Measurements from ENCODE around the gene CDCA4.

CDCA4 gene

DNA sequence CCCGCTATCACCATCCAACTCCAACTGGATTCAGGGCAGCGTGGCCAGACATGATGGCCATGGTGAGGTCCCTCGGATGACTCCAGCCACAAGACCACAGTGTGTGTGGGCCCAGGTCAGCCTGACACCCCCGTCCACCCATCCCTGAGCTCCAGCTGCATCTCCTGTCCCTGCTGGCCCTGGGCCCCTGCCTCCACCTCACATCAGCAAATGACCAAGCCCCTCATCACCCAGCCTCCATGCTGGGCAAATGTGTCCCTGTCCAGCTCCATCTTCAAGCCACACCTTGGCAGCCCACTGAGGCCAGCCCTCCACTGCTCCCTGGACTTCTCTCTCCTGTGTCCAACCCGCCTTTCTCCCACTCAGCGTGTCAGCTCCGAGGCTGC is 41.2 kb upstream of the CDCA4 start:
- H3K27me3 Mint-ChIP-seq: no peaks in the 10 kb centered on the region
- H3K4me3 Mint-ChIP-seq: peak overlapping the region; percentile 97
- peaks cover 8% of the 10 kb centered on the region for H3K36me3 Mint-ChIP-seq
- DNase-seq (ENCODE audit: low spot score in 2 of 2) (no peak), ATAC-seq (ENCODE audit: low read depth) (no peak)
- peak overlapping the region; percentile 99 for H3K27ac Mint-ChIP-seq
- H3K9me3 Mint-ChIP-seq: no peaks in the 10 kb centered on the region
- H3K4me1 Mint-ChIP-seq: peaks cover 42% of the 10 kb centered on the region

DNA sequence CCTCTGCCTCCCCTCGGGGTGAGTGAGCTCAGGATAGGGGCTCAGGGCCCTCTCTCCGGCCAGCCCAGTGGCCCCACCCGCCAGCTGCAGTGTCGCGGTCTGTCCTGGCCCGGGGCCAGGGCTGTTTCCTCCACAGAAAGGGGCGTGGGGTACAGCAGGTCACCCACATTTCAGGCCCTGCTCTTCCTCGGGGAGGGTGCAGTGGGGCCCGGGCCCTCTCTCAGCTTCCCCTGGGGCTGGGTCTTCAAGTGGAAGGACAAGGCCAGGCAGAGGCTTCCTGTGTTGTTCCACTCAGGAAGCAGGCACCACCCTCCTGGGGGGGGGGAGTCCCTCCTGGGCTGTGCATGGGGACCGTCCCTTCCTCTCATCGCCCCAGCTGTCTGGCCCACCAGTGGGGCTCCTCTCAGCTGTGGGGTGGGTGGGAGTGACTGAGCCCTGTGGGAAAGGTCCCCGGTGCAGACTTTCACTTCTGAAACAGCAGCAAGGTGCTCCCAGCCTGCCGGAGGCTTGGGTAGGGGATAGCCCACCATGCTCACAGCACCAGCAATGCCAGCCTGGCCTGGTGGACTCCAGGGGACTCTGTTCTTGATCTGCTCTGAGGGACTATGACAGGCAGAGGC is 40.7 kb upstream of the CDCA4 start:
- peak overlapping the region; percentile 97 for H3K4me3 Mint-ChIP-seq
- ATAC-seq (ENCODE audit: low read depth) (peak; percentile 1), DNase-seq (ENCODE audit: low spot score in 2 of 2) (no peak)
- H3K4me1 Mint-ChIP-seq: peaks cover 38% of the 10 kb centered on the region
- H3K36me3 Mint-ChIP-seq: peaks cover 9% of the 10 kb centered on the region
- H3K27ac Mint-ChIP-seq: peak overlapping the region; percentile 99
- H3K9me3 Mint-ChIP-seq: no peaks in the 10 kb centered on the region
- H3K27me3 Mint-ChIP-seq: no peaks in the 10 kb centered on the region

DNA sequence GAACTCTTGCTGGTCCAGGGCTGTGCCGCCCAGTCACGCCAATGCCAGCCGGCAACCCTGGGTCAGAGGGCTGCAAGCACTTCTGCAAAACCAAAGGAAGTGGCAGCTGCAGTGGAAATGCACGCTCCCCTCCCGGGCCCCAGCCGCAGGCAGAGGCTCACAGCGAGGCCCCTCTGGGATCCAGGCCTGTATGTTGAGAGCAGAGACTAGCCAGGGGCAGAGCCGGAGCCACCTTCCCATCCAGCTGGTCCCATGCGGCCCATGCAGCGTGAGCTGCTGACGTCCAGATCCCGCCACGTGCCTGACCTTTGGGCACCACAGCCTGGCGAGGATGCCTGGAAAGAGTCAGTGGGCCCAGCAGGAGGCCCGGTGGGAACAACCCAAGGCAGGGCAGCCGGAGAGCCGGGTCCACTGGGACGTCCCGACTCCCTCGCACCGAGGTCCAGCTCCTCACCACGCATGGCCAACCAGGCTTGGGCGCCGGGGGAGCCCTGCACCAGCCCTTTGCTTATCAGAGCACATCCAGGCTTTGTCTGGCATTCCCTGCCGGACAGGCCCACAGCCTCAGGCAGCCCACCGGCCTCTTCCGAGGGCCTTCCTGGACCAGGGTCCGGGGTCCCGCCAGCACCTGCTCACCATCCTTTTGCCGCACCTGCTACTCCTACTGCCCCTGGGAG is 40.0 kb upstream of the CDCA4 start:
- peak; percentile 8 for ATAC-seq (ENCODE audit: low read depth)
- peak overlapping the region; percentile 99 for H3K27ac Mint-ChIP-seq
- no peaks in the 10 kb centered on the region for H3K27me3 Mint-ChIP-seq
- peaks cover 36% of the 10 kb centered on the region for H3K4me1 Mint-ChIP-seq
- peaks cover 9% of the 10 kb centered on the region for H3K36me3 Mint-ChIP-seq
- no peaks in the 10 kb centered on the region for H3K9me3 Mint-ChIP-seq
- H3K4me3 Mint-ChIP-seq: peak overlapping the region; percentile 97
- peak in 1 of 2 donors; percentile 56 for DNase-seq (ENCODE audit: low spot score in 2 of 2)

DNA sequence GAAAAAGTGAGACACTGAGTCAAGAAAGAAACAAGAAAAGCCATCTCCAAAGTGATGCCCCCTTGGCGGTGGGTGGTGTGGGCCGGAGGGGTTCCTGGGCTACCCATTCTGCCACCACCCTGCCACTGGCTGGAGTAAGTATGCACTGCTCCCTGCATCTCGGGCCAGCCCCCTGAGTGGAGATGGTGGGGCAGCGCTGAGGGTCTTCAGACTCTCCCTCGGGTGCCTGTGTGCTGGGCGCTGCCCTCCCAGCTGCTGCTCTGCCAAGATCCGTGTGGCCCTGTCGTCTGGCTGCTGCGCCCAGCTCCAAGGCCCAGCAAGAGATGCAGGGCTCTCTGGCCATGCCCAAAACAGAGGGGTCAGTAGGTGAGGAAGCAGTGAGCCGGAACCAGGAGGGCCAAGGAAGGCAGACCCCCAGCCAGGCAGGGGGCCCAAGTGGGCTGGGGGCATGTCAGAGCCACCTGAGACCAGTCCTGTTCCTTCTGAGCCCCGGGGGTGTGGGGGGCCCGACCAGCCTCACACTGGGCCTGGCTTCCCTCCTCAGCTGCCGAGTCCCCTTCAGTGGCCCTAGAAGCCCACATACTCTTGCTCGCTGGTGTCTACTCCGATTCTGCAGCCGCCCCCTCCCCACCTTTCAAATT is 39.2 kb upstream of the CDCA4 start:
- peak overlapping the region; percentile 77 for H3K27ac Mint-ChIP-seq
- H3K4me1 Mint-ChIP-seq: peaks cover 35% of the 10 kb centered on the region
- H3K27me3 Mint-ChIP-seq: no peaks in the 10 kb centered on the region
- no peak for ATAC-seq (ENCODE audit: low read depth)
- no peaks in the 10 kb centered on the region for H3K9me3 Mint-ChIP-seq
- no peak for DNase-seq (ENCODE audit: low spot score in 2 of 2)
- H3K36me3 Mint-ChIP-seq: peaks cover 13% of the 10 kb centered on the region
- peak overlapping the region; percentile 97 for H3K4me3 Mint-ChIP-seq

DNA sequence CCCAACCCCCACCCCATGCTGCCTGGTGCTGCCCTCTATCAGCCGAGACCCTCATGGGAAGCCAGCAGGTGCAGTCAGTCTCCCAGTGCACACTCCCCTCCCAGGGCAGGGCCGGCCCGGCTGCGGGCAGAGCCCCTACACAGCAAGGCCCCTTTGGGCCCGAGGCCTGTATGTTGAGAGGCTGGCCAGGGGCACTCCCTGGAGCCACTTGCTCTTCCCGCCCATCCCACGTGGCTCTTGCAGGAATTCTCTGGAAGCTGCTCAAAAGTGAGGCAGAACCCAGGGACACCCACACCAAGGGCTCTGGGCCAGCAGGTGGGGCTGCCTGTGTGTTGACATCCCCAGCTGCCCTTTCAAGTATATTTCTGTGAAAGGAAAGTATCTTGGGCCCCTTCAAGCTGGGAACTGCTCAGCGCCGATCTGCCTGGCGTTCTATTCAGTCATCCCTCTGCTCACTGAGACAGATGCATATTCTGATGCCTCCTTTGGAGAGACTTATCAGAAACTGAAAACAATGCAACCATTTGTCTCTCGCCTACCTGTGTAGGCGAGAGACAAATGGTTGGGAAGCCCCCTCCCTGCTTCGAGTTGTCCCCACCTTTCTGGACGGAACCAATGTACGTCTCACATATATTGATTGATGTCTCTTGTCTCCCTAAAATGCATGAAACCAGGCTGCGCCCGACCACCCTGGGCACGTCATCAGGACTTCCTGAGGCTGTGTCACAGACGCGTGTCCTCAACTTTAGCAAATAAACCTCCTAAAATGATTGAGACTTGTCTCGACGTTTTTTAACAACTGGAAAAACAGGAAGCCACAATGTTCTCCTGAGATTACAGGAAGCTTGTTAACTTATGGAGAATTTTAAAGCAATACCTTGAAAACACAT is 38.4 kb upstream of the CDCA4 start:
- no peaks in the 10 kb centered on the region for H3K27me3 Mint-ChIP-seq
- H3K4me3 Mint-ChIP-seq: peak overlapping the region; percentile 50
- peaks cover 13% of the 10 kb centered on the region for H3K36me3 Mint-ChIP-seq
- H3K9me3 Mint-ChIP-seq: no peaks in the 10 kb centered on the region
- H3K4me1 Mint-ChIP-seq: peaks cover 32% of the 10 kb centered on the region
- ATAC-seq (ENCODE audit: low read depth) (no peak), DNase-seq (ENCODE audit: low spot score in 2 of 2) (no peak)
- H3K27ac Mint-ChIP-seq: peak overlapping the region; percentile 77

DNA sequence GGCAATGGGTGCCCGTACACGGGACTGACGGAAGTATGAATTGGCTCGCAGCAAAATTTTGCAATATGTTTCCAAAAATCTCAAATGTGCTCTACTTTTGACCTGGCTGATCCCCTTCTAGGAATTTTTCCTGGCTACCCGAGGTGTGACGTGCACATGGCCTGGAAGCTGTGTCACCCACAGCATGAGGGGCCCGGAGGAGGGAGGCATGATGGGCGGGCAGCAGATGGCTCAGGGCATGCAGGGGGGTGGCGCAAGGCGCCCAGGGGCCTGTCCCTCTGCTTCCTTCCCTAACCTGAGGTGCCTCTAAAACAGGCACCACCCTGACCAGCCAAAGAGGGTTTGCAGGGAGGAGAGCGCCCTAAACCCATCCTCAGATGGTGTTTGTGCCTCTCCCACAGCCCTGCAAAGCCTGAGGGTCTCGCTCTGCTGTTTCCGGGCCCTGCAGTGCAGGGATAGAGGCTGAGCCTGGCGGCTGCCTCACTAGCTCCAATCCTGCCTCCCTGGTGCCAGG is 37.7 kb upstream of the CDCA4 start:
- Mint-ChIP-seq H3K4me1 (peaks cover 27% of the 10 kb centered on the region), H3K27me3 (no peaks in the 10 kb centered on the region), H3K9me3 (no peaks in the 10 kb centered on the region), H3K4me3 (no peak overlapping the region), H3K27ac (peak overlapping the region; percentile 77), H3K36me3 (peaks cover 14% of the 10 kb centered on the region)
- DNase-seq (ENCODE audit: low spot score in 2 of 2) (no peak), ATAC-seq (ENCODE audit: low read depth) (no peak)

DNA sequence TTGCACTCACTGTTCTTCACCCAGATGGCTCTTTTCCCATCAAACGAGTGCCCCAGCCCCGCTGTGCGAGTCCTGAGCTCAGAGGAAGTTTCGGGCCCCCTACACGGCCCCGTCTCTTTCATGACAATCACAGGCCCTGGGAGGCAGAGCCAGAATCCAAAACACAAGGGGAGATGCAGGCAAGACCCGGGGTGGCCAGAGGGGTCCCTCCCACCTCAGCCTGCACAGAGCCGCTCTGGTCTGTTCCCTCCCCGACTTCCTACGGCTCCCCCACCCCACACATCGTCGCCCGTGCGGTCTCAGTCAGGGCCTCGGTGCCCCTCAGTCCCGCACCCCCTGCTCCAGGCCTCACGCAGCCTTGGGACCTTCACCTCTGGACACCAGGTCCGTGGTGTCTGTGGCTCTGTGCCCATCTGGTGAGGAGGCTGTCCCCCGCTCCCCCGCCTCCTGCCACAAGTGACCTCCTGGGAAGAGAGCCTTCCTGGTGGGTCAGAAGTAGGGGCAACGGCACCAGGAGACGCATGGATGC is 35.5 kb upstream of the CDCA4 start:
- Mint-ChIP-seq H3K4me3 (no peak overlapping the region), H3K9me3 (no peaks in the 10 kb centered on the region), H3K4me1 (peaks cover 15% of the 10 kb centered on the region), H3K36me3 (peaks cover 22% of the 10 kb centered on the region), H3K27me3 (no peaks in the 10 kb centered on the region), H3K27ac (no peak overlapping the region)
- ATAC-seq (ENCODE audit: low read depth) (no peak), DNase-seq (ENCODE audit: low spot score in 2 of 2) (no peak)

DNA sequence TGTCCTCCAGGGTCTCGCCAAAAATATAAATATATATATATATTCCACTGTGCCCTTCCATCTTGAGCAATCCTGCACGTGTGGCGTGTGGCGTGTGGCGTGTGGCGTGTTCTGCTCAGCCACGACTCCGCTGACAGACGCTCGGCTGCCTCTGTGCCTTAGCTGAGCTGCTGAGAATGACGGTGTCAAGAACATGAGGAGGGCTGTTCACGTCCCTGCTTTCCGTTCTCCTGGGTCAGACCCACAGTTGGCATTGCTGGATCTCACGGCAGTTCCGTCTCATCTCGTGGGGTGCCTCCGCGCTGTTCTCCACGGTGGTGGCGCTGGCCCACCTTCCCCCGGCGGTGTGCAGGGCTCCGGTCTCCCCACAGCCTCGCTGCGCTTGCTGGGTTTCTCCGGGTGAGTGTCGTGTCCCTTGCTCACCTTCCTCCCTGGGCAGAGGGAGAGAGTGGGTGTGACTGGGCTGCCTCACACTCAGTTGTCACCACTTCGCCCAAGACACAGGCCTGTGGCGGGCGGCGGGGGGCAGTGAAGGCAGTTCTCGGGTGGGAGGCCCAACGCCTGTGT is 34.9 kb upstream of the CDCA4 start:
- peaks cover 27% of the 10 kb centered on the region for H3K36me3 Mint-ChIP-seq
- no peaks in the 10 kb centered on the region for H3K9me3 Mint-ChIP-seq

DNA sequence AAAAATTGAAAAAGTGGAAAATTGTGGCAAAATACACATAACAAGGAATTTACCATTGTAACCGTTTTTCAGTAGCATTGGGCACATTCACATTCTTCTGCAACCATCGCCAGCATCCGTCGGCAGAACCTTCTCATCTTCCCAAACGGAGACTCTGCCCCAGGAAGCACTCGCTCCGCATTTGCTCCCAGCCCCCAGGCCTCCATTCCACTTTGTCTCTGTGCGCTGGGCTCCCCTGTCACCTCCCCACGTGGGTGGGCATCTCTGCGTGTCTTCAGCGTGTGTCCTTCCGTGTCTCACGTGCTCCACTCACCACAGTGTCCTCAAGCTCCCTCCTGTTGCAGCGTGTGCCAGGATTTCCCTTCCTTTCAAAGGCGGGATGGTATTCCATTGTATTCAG is 34.5 kb upstream of the CDCA4 start:
- DNase-seq (ENCODE audit: low spot score in 2 of 2) (no peak), ATAC-seq (ENCODE audit: low read depth) (no peak)
- H3K36me3 Mint-ChIP-seq: peaks cover 27% of the 10 kb centered on the region
- no peaks in the 10 kb centered on the region for H3K27me3 Mint-ChIP-seq
- no peaks in the 10 kb centered on the region for H3K9me3 Mint-ChIP-seq
- H3K4me3 Mint-ChIP-seq: no peak overlapping the region
- no peak overlapping the region for H3K27ac Mint-ChIP-seq
- peaks cover 15% of the 10 kb centered on the region for H3K4me1 Mint-ChIP-seq

More for the DNA sequence above, 34.9 kb upstream of the CDCA4 start:
- no peaks in the 10 kb centered on the region for H3K27me3 Mint-ChIP-seq
- H3K4me1 Mint-ChIP-seq: peaks cover 18% of the 10 kb centered on the region
- ATAC-seq (ENCODE audit: low read depth) (no peak), DNase-seq (ENCODE audit: low spot score in 2 of 2) (no peak)
- no peak overlapping the region for H3K4me3 Mint-ChIP-seq
- no peak overlapping the region for H3K27ac Mint-ChIP-seq

DNA sequence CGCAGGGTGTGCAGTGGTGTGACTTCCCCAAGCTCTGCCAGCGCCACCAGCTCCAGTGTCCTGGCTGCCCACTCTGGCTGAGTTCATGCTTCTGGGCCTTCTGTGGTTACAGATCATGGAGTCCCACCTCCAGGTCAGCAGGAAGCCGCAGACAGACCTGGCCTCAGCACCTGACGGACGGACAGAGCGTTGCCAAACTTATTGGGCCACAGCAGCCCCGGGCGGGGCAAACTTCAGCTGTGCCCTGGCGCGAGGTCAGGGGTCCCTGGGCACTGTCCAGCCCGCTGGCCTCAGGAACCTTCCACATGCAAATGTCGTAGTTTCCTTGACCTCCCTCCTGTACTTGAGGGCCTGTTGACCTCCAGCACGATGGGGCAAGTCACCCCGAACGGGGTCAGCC is 33.1 kb upstream of the CDCA4 start:
- H3K36me3 Mint-ChIP-seq: peaks cover 25% of the 10 kb centered on the region
- ATAC-seq (ENCODE audit: low read depth) (no peak), DNase-seq (ENCODE audit: low spot score in 2 of 2) (no peak)
- H3K4me3 Mint-ChIP-seq: no peak overlapping the region
- H3K27me3 Mint-ChIP-seq: no peaks in the 10 kb centered on the region
- H3K9me3 Mint-ChIP-seq: no peaks in the 10 kb centered on the region
- H3K27ac Mint-ChIP-seq: no peak overlapping the region
- H3K4me1 Mint-ChIP-seq: peaks cover 10% of the 10 kb centered on the region

DNA sequence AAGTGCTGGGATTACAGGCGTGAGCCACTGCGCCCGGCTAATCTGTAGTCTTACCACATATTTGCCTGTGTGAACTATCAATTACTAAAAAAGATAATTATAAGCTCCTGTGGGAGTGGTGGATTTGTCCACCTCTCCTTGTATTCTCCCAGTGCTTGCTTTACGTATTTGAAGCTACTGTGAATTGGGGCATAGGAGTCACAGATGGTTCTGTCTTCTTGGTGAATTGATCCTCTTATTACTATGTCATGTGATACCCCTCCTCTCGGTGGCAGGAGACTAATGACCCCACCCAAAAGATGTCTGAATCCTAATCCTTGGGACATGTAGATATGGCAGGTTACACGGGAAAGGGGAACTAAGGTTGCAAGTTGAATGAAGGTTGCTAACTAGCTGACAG is 32.5 kb upstream of the CDCA4 start:
- H3K9me3 Mint-ChIP-seq: no peaks in the 10 kb centered on the region
- DNase-seq (ENCODE audit: low spot score in 2 of 2) (no peak), ATAC-seq (ENCODE audit: low read depth) (no peak)
- no peaks in the 10 kb centered on the region for H3K27me3 Mint-ChIP-seq
- H3K4me1 Mint-ChIP-seq: peaks cover 8% of the 10 kb centered on the region
- peaks cover 25% of the 10 kb centered on the region for H3K36me3 Mint-ChIP-seq
- no peak overlapping the region for H3K4me3 Mint-ChIP-seq
- no peak overlapping the region for H3K27ac Mint-ChIP-seq

DNA sequence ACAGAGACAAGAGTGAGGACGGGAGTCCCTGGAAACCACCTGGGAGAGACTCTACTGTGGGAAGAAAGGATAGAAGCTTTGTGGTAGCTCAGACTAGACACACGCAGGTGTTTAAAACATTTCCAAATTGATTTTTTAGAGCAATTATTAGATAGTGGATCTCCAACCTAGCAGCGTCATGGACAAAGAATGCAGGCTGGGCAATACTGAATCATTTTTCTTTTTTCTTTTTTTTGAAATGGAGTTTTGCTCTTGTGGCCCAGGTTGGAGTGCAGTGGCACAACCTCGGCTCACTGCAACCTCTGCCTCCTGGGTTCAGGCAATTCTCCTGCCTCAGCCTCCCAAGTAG is 31.2 kb upstream of the CDCA4 start:
- H3K27ac Mint-ChIP-seq: no peak overlapping the region
- ATAC-seq (ENCODE audit: low read depth) (no peak), DNase-seq (ENCODE audit: low spot score in 2 of 2) (no peak)
- no peak overlapping the region for H3K4me3 Mint-ChIP-seq
- no peaks in the 10 kb centered on the region for H3K9me3 Mint-ChIP-seq
- peaks cover 24% of the 10 kb centered on the region for H3K36me3 Mint-ChIP-seq
- no peaks in the 10 kb centered on the region for H3K27me3 Mint-ChIP-seq
- H3K4me1 Mint-ChIP-seq: peaks cover 8% of the 10 kb centered on the region
